ENCODE measurements around the gene MEA1.

- TF ChIP-seq EZH2phosphoT487 (IDR thresholded peaks at IDR 0.05) = no peak
- no peak for TF ChIP-seq CTCF (IDR thresholded peaks at IDR 0.05)
These were observed 40.6 kb upstream of the MEA1 start for GRCh38 chr6:43054206-43054943.
